SIG-M5 treated with dmso at 0.1 percent for 504 hours (cell line): ENCODE results near the gene SLC6A7.

Source experiments
- DNase-seq: peaks from one replicate; lab custom pipeline; 2025; ENCODE audit not compliant: unreplicated experiment; lab: John Stamatoyannopoulos, UW

Gene SLC6A7

GRCh38 chr5:150256410-150257064 lies 66.7 kb downstream of the SLC6A7 start:
- no peak for DNase-seq

GRCh38 chr5:150257424-150257823 lies 67.6 kb downstream of the SLC6A7 start:
- DNase-seq: no peak

GRCh38 chr5:150258130-150258529 lies 68.3 kb downstream of the SLC6A7 start:
- DNase-seq: no peak
